Neuronal stem cell (in vitro differentiated cells): ENCODE data around the gene POLR3A. TPM values are rescaled to one million over a fixed set of nuclear protein-coding genes. Genes with fewer than 3 reads are reported as not detected.

Experiments used
- DNase-seq: peaks from one replicate; pipeline ENCODE4 v3.0.0-alpha.2; 2013; ENCODE audit warnings: low spot score
- H2AFZ ChIP-seq: one replicate; pipeline ENCODE4 v1.6.1; 2013; ENCODE audit warnings: mild to moderate bottlenecking, low read length, inconsistent platforms
- H2AK5ac ChIP-seq: 2 replicates; pipeline ENCODE4 v1.6.1; 2013; ENCODE audit warnings: low read depth, mild to moderate bottlenecking, inconsistent platforms, low read length, moderate library complexity, mixed read lengths
- H2BK120ac ChIP-seq: 2 replicates; pipeline ENCODE4 v1.6.1; 2013; ENCODE audit warnings: low read depth, mild to moderate bottlenecking, inconsistent platforms, low read length, moderate library complexity, mixed read lengths
- H2BK12ac ChIP-seq: one replicate; pipeline ENCODE4 v1.6.1; 2013; ENCODE audit warnings: low read length, inconsistent platforms
- H2BK15ac ChIP-seq: 2 replicates; pipeline ENCODE4 v1.6.1; 2013; ENCODE audit warnings: mild to moderate bottlenecking, low read length, inconsistent platforms, mixed read lengths
- H2BK5ac ChIP-seq: one replicate; pipeline ENCODE4 v1.6.1; 2013; ENCODE audit warnings: inconsistent platforms, mild to moderate bottlenecking, low read length, moderate library complexity
- H3K14ac ChIP-seq: one replicate; pipeline ENCODE4 v1.6.1; 2013; ENCODE audit warnings: low read length, inconsistent platforms
- H3K18ac ChIP-seq: 2 replicates; pipeline ENCODE4 v1.6.1; 2013; ENCODE audit warnings: low read length, inconsistent platforms
- H3K23ac ChIP-seq: 2 replicates; pipeline ENCODE4 v1.6.1; 2013; ENCODE audit warnings: low read depth, mild to moderate bottlenecking, mixed read lengths, low read length, inconsistent platforms; ENCODE audit not compliant: poor library complexity
- H3K27ac ChIP-seq: replicated peaks from 3 replicates; pipeline ENCODE4 v1.5.1; 2013; ENCODE audit warnings: low read length, inconsistent platforms
- H3K27me3 ChIP-seq, 3 experiments: 2 replicates each; pipeline ENCODE4 v1.6.1; 2013; ENCODE audit warnings: low read length in 3 of 3, mild to moderate bottlenecking in 2 of 3, inconsistent platforms in 1 of 3, low read depth in 1 of 3, mixed read lengths in 1 of 3, moderate library complexity in 1 of 3; ENCODE audit not compliant: control insufficient read depth in 3 of 3, insufficient read depth in 3 of 3
- H3K36me3 ChIP-seq, 2 donors: replicated peaks in 1 of 2; 2 replicates each; pipeline ENCODE4 v1.6.1; 2013; ENCODE audit warnings: low read length in 2 of 2; ENCODE audit not compliant: control insufficient read depth in 2 of 2, insufficient read depth in 2 of 2
- H3K4ac ChIP-seq: 2 replicates; pipeline ENCODE4 v1.6.1; 2013; ENCODE audit warnings: inconsistent platforms, mild to moderate bottlenecking, low read length, moderate library complexity
- H3K4me1 ChIP-seq, 2 donors: 1 replicate in 1 of 2; 2 replicates in 1 of 2; pipeline ENCODE4 v1.6.1; 2013; ENCODE audit warnings: low read length in 2 of 2, low read depth in 1 of 2; ENCODE audit not compliant: control insufficient read depth in 2 of 2, insufficient read depth in 1 of 2
- H3K4me2 ChIP-seq: one replicate; pipeline ENCODE4 v1.6.1; 2013; ENCODE audit warnings: mild to moderate bottlenecking, low read length, inconsistent platforms; ENCODE audit not compliant: insufficient read depth, poor library complexity, severe bottlenecking
- H3K4me3 ChIP-seq, 2 donors: 2 replicates each; pipeline ENCODE4 v1.5.1; 2013; ENCODE audit warnings: low read length in 2 of 2, mild to moderate bottlenecking in 2 of 2, inconsistent platforms in 1 of 2, moderate library complexity in 1 of 2
- H3K79me1 ChIP-seq: one replicate; pipeline ENCODE4 v1.6.1; 2013; ENCODE audit warnings: low read depth, mild to moderate bottlenecking, inconsistent platforms, low read length, moderate library complexity
- H3K9ac ChIP-seq: one replicate; pipeline ENCODE4 v1.6.1; 2013; ENCODE audit warnings: mild to moderate bottlenecking, low read depth, low read length, inconsistent platforms; ENCODE audit not compliant: poor library complexity
- H3K9me3 ChIP-seq, 2 donors: replicated peaks in 1 of 2; 2 replicates each; pipeline versions ENCODE3 to v1.6.1; 2013; ENCODE audit warnings: low read length in 2 of 2, mild to moderate bottlenecking in 2 of 2, inconsistent platforms in 1 of 2, low read depth in 1 of 2, mixed read lengths in 1 of 2, moderate library complexity in 1 of 2; ENCODE audit not compliant: control insufficient read depth in 2 of 2, insufficient read depth in 1 of 2
- H4K8ac ChIP-seq: one replicate; pipeline ENCODE4 v1.6.1; 2013; ENCODE audit warnings: low read depth, mild to moderate bottlenecking, inconsistent platforms, low read length, moderate library complexity
- H4K91ac ChIP-seq: one replicate; pipeline ENCODE4 v1.6.1; 2013; ENCODE audit warnings: low read length, low read depth, mild to moderate bottlenecking, inconsistent platforms; ENCODE audit not compliant: poor library complexity
- WGBS, 2 donors: extraction: QIAGEN DNeasy Blood & Tissue Kit; methylation state at CpG; one replicate each; pipeline ENCODE4 v1.1.7; 2013; ENCODE audit warnings: missing lambda C conversion rate in 2 of 2, mixed read lengths in 1 of 2; ENCODE audit not compliant: insufficient read length in 2 of 2, insufficient replicate concordance in 1 of 2; ENCODE audit errors: extremely low coverage in 2 of 2; 5-methylcytosine and 5-hydroxymethylcytosine counted together
- small RNA-seq: library from polyadenylated mRNA; stranded (forward); fragments of <200 nt; extraction: miRNeasy Mini kit (QIAGEN cat#:217004); gene quantifications from one replicate; pipeline ENCODE3, GENCODE V24; 2013; ENCODE audit not compliant: insufficient read depth

Gene POLR3A

DNA sequence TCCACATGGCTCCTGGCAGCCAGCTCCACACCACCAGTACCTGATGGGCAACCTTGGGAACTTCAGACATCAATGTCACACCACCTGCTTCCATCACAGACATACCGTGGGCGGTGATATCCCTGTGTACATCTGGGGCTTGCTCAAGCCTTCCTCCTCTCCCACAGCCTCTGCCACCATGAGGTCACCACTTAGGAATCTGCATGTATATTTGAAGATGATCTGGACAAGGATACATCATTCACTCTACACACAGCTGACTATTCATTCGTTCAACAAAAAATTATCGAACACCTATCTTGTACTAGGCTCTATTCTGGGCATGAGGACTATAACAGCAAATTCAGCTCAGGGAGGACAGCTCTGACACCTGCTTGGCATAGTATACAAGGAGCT lies 109.6 kb downstream of the POLR3A start:
- Histone ChIP-seq H3K4me2 (no peak overlapping the region), H3K18ac (no peak overlapping the region), H2BK15ac (no peak overlapping the region), H2BK12ac (no peak overlapping the region), H3K36me3 (peaks cover 4 to 23% of the 10 kb centered on the region in 2 donors), H3K79me1 (peaks cover 11% of the 10 kb centered on the region), H3K9ac (no peak overlapping the region), H4K91ac (no peak overlapping the region), H3K4me1 (peaks cover 2 to 7% of the 10 kb centered on the region in 2 donors), H3K27ac (no peak overlapping the region), H3K9me3 (peaks cover 0 to 3% of the 10 kb centered on the region in 2 donors), H3K23ac (no peak overlapping the region), H4K8ac (no peak overlapping the region), H3K4ac (no peak overlapping the region), H3K4me3 (no peak overlapping the region), H2BK5ac (no peak overlapping the region), H2AK5ac (no peak overlapping the region), H2AFZ (no peak overlapping the region), H2BK120ac (no peak overlapping the region), H3K14ac (no peak overlapping the region), H3K27me3 (no peaks in the 10 kb centered on the region)
- no peak for DNase-seq
- no CpG with 5 or more reads among the region's 4 CpGs for WGBS, 2 donors

Small RNA genes within 50 kb of the gene (small RNA-seq; reads per million reads assigned to genes)
- not detected for gene RF00017
